Measurements from ENCODE around the gene FIZ1. TPM values are rescaled to one million over a fixed set of nuclear protein-coding genes. Genes with fewer than 3 reads are reported as not detected.

The FIZ1 gene
- total and polyA plus RNA-seq, 2 experiments from 2014 or later = 2.3 to 3.4 TPM

- Histone ChIP-seq H3K79me2 (ENCODE audit: insufficient read depth) (peaks cover 69% of the 10 kb centered on the region), H2AFZ (peak overlapping the region; percentile 64), H3K36me3 (ENCODE audit: low read depth) (peaks cover 10% of the 10 kb centered on the region; the same call in 1 of the 2 replicates), H4K20me1 (ENCODE audit: insufficient read depth) (no peaks in the 10 kb centered on the region), H3K4me2 (ENCODE audit: unreplicated experiment) (peak overlapping the region; percentile 90), H3K27ac (peak overlapping the region; percentile 80), H3K4me3 (peak overlapping the region; percentile 87), H3K9ac (peak overlapping the region; percentile 87), H3K27me3 (replicated peaks; ENCODE audit: insufficient read depth) (no peaks in the 10 kb centered on the region), H3K9me2 (ENCODE audit: insufficient read depth) (no peaks in the 10 kb centered on the region), H3K4me1 (ENCODE audit: insufficient read depth) (peaks cover 19% of the 10 kb centered on the region), H3K9me3 (ENCODE audit: low read depth) (no peaks in the 10 kb centered on the region), H3F3A (ENCODE audit: insufficient read depth) (peaks cover 35% of the 10 kb centered on the region)
- TF ChIP-seq EZH2 (IDR thresholded peaks at IDR 0.05; ENCODE audit: insufficient read depth, poor library complexity, severe bottlenecking) = no peak
- TF ChIP-seq EZH2phosphoT487 (IDR thresholded peaks at IDR 0.05; ENCODE audit: insufficient read depth, low read depth) = no peak
- in situ Hi-C loops (cut with MboI) = loop anchor here (25.0 kb wide), 1 partner anchor 504 kb away; the partner anchor contains the start of gene TNNT1
- DNase-seq = peak; percentile 61
- 1 to 2% methylated on average over 13 to 25 of the region's 25 CpGs for WGBS, 2 experiments (ENCODE audit: low coverage in 1 of 2, low lambda C conversion rate in 2 of 2, missing lambda C conversion rate in 2 of 2)
Observed at GRCh38 chr19:55641426-55642152, 42.3 kb upstream of the FIZ1 start.

DNA sequence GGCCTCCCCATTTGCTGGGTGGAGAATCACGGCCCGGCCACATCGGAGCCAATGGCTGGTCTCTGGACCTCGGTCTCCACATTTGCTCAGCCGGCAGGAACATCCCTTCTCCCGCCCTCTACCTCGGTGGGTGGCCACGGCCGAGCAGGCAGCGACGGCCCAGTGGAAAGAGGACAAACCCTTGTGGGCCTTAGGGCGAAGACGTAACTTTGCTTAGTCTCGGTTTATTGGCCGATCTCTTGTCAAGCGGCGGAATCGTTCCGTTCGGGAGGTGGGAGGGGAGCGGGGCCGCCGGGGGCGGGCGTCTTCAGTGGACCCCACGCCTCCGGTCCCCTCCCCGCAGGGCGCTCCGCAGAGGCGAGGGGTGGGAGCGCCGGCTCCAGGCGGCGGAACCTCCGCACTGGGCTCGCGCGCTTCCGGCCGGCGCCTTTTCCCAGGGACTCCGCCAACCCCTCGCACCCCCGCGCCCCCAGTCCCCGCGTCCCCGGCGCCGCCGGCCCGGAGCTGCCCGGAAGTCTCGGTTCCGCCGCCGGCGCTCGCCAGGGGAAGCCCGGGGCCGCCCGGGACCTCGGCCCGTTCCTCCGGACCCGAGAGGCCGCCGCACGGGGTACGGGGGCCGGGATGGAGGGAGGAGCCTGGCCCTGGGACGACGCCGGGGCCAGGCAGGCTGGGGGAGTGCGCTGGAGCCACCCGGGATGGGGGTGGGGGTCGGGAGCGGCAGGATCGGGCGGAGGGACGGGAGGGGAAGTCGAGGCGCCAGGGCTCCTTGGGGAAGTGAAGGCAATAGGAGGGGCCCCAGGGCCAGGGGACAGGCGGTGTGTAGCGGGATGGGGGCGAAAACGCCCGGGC, 41.5 kb upstream of the FIZ1 start, which contains the start of gene ZNF580:
ZNF580 (plus strand) TSS at position 426 of the 849 bp plus-strand sequence. CDS start 1,507 bp downstream, outside the sequence.
- in situ Hi-C loops (cut with MboI) = loop anchor here (25.0 kb wide), 1 partner anchor 504 kb away; the partner anchor contains the start of gene TNNT1
- Histone ChIP-seq H3K4me1 (ENCODE audit: insufficient read depth) (peaks cover 27% of the 10 kb centered on the region), H4K20me1 (ENCODE audit: insufficient read depth) (no peaks in the 10 kb centered on the region), H2AFZ (peak within 1 kb of the TSS; percentile 64), H3K9ac (peak within 1 kb of the TSS; percentile 87), H3K27ac (peak within 1 kb of the TSS; percentile 80), H3K9me3 (ENCODE audit: low read depth) (no peaks in the 10 kb centered on the region), H3K36me3 (ENCODE audit: low read depth) (peaks cover 10% of the 10 kb centered on the region; the same call in 1 of the 2 replicates), H3F3A (ENCODE audit: insufficient read depth) (peaks cover 34% of the 10 kb centered on the region), H3K9me2 (ENCODE audit: insufficient read depth) (no peaks in the 10 kb centered on the region), H3K27me3 (replicated peaks; ENCODE audit: insufficient read depth) (no peaks in the 10 kb centered on the region), H3K4me2 (ENCODE audit: unreplicated experiment) (peak within 1 kb of the TSS; percentile 90), H3K79me2 (ENCODE audit: insufficient read depth) (peaks cover 69% of the 10 kb centered on the region), H3K4me3 (peak within 1 kb of the TSS; percentile 87)
- peak; percentile 78 for DNase-seq
- TF ChIP-seq EZH2phosphoT487 (IDR thresholded peaks at IDR 0.05; ENCODE audit: insufficient read depth, low read depth) (no peak), EZH2 (IDR thresholded peaks at IDR 0.05; ENCODE audit: insufficient read depth, poor library complexity, severe bottlenecking) (no peak)
- 0 to 2% methylated on average over 12 to 85 of the region's 89 CpGs for WGBS, 2 experiments (ENCODE audit: low coverage in 1 of 2, low lambda C conversion rate in 2 of 2, missing lambda C conversion rate in 2 of 2)

DNA sequence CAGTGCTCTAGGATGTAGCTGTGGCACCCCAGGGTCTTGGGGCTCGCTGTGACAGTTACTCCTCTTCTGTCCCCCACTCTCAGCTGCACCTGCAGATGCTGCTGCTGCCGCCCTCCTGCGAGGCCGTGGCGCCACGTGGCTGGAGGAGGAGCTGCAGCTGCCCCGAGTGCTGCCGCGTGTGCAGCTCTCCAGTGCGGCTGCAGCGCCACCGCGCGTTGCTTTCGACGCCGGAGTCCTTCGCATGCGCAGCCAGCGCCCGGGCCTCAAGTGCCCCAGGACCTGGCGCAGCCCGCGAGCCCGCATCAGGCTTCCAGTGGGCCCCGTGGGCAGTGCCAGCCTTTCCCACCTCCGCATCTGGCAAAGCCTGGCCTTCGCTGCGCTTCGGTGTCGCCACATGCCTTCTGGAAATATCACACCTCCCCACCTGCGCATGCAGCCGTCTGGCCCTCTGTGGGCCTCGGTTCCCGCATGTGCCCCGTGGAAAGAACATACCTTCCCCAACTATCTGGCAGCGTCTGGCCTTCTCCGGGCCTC, 40.8 kb upstream of the FIZ1 start:
- TF ChIP-seq EZH2phosphoT487 (IDR thresholded peaks at IDR 0.05; ENCODE audit: insufficient read depth, low read depth) (no peak), EZH2 (IDR thresholded peaks at IDR 0.05; ENCODE audit: insufficient read depth, poor library complexity, severe bottlenecking) (no peak)
- peak overlapping the region; percentile 87 for H3K4me3 ChIP-seq
- peaks cover 30% of the 10 kb centered on the region for H3F3A ChIP-seq (ENCODE audit: insufficient read depth)
- H3K36me3 ChIP-seq (ENCODE audit: low read depth) = peaks cover 5% of the 10 kb centered on the region; the same call in 1 of the 2 replicates
- in situ Hi-C loops (cut with MboI) = loop anchor here (25.0 kb wide), 1 partner anchor 503 kb away; the partner anchor contains the start of gene TNNT1
- no peaks in the 10 kb centered on the region for H3K27me3 ChIP-seq (replicated peaks; ENCODE audit: insufficient read depth)
- peak overlapping the region; percentile 64 for H2AFZ ChIP-seq
- H3K4me2 ChIP-seq (ENCODE audit: unreplicated experiment) = peak overlapping the region; percentile 90
- H3K79me2 ChIP-seq (ENCODE audit: insufficient read depth) = peaks cover 69% of the 10 kb centered on the region
- H4K20me1 ChIP-seq (ENCODE audit: insufficient read depth) = no peaks in the 10 kb centered on the region
- H3K9ac ChIP-seq = peak overlapping the region; percentile 87
- peak overlapping the region; percentile 80 for H3K27ac ChIP-seq
- no peaks in the 10 kb centered on the region for H3K9me2 ChIP-seq (ENCODE audit: insufficient read depth)
- H3K9me3 ChIP-seq (ENCODE audit: low read depth) = no peaks in the 10 kb centered on the region
- WGBS, 2 experiments (ENCODE audit: low coverage in 1 of 2, low lambda C conversion rate in 2 of 2, missing lambda C conversion rate in 2 of 2) = 4 to 6% methylated on average over 23 to 36 of the region's 38 CpGs
- H3K4me1 ChIP-seq (ENCODE audit: insufficient read depth) = peaks cover 29% of the 10 kb centered on the region
- peak; percentile 93 for DNase-seq

All from GM23248 (cell line).